Measurements from ENCODE around the gene COL20A1. TPM values are rescaled to one million over a fixed set of nuclear protein-coding genes. Genes with fewer than 3 reads are reported as not detected.
"Not testable (repeated sequence)": the region's sequence is repeated elsewhere in the genome, so short reads cannot be mapped to it uniquely, and the experiment has no call there.

Gene COL20A1
- total RNA-seq, 1 donor from 2014 or later = not detected

GRCh38 chr20:63329331-63330083 lies 36.5 kb downstream of the COL20A1 start:
- ATAC-seq = no peak
- no peak for DNase-seq (ENCODE audit: low spot score)

- DNase-seq (ENCODE audit: low spot score) (no peak), ATAC-seq (no peak)
Observed at GRCh38 chr20:63330084-63330760, 37.2 kb downstream of the COL20A1 start.

- DNase-seq (ENCODE audit: low spot score) (no peak), ATAC-seq (no peak)
Observed at GRCh38 chr20:63330940-63331339, 38.0 kb downstream of the COL20A1 start.

- ATAC-seq (no peak), DNase-seq (ENCODE audit: low spot score) (no peak)
Observed at GRCh38 chr20:63331741-63332400, 38.9 kb downstream of the COL20A1 start.

- ATAC-seq = no peak
- no peak for DNase-seq (ENCODE audit: low spot score)
Observed at GRCh38 chr20:63332488-63333240, 39.7 kb downstream of the COL20A1 start.

- DNase-seq (ENCODE audit: low spot score) (no peak), ATAC-seq (no peak)
Observed at GRCh38 chr20:63333241-63333836, 40.4 kb downstream of the COL20A1 start.

- DNase-seq (ENCODE audit: low spot score) (no peak), ATAC-seq (no peak)
Observed at GRCh38 chr20:63334356-63334755, 41.4 kb downstream of the COL20A1 start.

- not testable (repeated sequence) for ATAC-seq; DNase-seq (ENCODE audit: low spot score)
Observed at GRCh38 chr20:63335060-63335459, 42.1 kb downstream of the COL20A1 start.

GRCh38 chr20:63335711-63336110 lies 42.7 kb downstream of the COL20A1 start:
- no peak for DNase-seq (ENCODE audit: low spot score)
- no peak for ATAC-seq

GRCh38 chr20:63336232-63336752 lies 43.3 kb downstream of the COL20A1 start:
- no peak for DNase-seq (ENCODE audit: low spot score)
- ATAC-seq = no peak

GRCh38 chr20:63337786-63338420 lies 44.9 kb downstream of the COL20A1 start:
- no peak for ATAC-seq

GRCh38 chr20:63339154-63340094 lies 46.4 kb downstream of the COL20A1 start:
- DNase-seq (ENCODE audit: low spot score); ATAC-seq: not testable (repeated sequence)

More at GRCh38 chr20:63337786-63338420, 44.9 kb downstream of the COL20A1 start:
- no peak for DNase-seq (ENCODE audit: low spot score)

GRCh38 chr20:63340158-63340688 lies 47.2 kb downstream of the COL20A1 start:
- ATAC-seq; DNase-seq (ENCODE audit: low spot score): not testable (repeated sequence)

GRCh38 chr20:63342561-63343459 lies 49.8 kb downstream of the COL20A1 start:
- DNase-seq (ENCODE audit: low spot score) = no peak
- ATAC-seq = no peak

GRCh38 chr20:63343460-63344445 lies 50.8 kb downstream of the COL20A1 start:
- no peak for ATAC-seq
- DNase-seq (ENCODE audit: low spot score) = no peak

GRCh38 chr20:63344616-63345327 lies 51.8 kb downstream of the COL20A1 start:
- DNase-seq (ENCODE audit: low spot score) (no peak), ATAC-seq (no peak)
